WTC11 (cell line): ENCODE measurements around the gene PPFIBP1. TPM values are rescaled to one million over a fixed set of nuclear protein-coding genes. Genes with fewer than 3 reads are reported as not detected.

Experiments
- ATAC-seq: fragments of 200-7000 bp; cut with Tn5 transposase; 2 replicates; pipeline ENCODE4 v1.10.0; 2021; ENCODE audit warnings: mild to moderate bottlenecking, moderate library complexity
- CTCF ChIA-PET: fragments of 300-600 bp; sonication (Branson Sonifier 250); formaldehyde crosslinking; loops from one replicate; lab custom pipeline; 2021; ENCODE audit warnings: antibody characterized with exemption; lab: Charles Lee
- POLR2A ChIA-PET: fragments of 350-600 bp; sonication (Branson Sonifier 250); formaldehyde crosslinking; loops from one replicate; lab custom pipeline; 2021; ENCODE audit warnings: antibody characterized with exemption; lab: Charles Lee
- DNase-seq: peaks from one replicate; pipeline ENCODE4 v3.0.0; 2021; ENCODE audit warnings: low spot score
- H3K27ac Mint-ChIP-seq: 2 replicates; pipeline ENCODE4 v1.8.0; 2021; ENCODE audit warnings: mixed read lengths
- H3K27me3 Mint-ChIP-seq: 2 replicates; pipeline ENCODE4 v1.8.0; 2021; ENCODE audit warnings: low read depth, mild to moderate bottlenecking, moderate library complexity, mixed read lengths
- H3K36me3 Mint-ChIP-seq: 2 replicates; pipeline ENCODE4 v1.8.0; 2021; ENCODE audit warnings: mixed read lengths
- H3K4me1 Mint-ChIP-seq: 2 replicates; pipeline ENCODE4 v1.8.0; 2022; ENCODE audit warnings: mixed read lengths
- H3K4me3 Mint-ChIP-seq: 2 replicates; pipeline ENCODE4 v1.8.0; 2021; ENCODE audit warnings: mild to moderate bottlenecking, moderate library complexity, mixed read lengths
- H3K9me3 Mint-ChIP-seq: 2 replicates; pipeline ENCODE4 v1.8.0; 2021; ENCODE audit warnings: mixed read lengths
- NR3C1 ChIP-seq: sonication (generic); formaldehyde crosslinking; conservative IDR thresholded peaks from 2 replicates; pipeline ENCODE4 v1.8.1; 2023; ENCODE audit warnings: low read depth, mild to moderate bottlenecking, missing genetic modification reagents
- PRRX2 ChIP-seq: fragments of 250-450 bp; sonication (Bioruptor Pico); IDR thresholded peaks from 2 replicates; pipeline ENCODE4 v1.8.0; 2021; ENCODE audit warnings: mild to moderate bottlenecking
- ZNF138 ChIP-seq: sonication (generic); formaldehyde crosslinking; conservative IDR thresholded peaks from 2 replicates; pipeline ENCODE4 v1.8.1; 2022; ENCODE audit warnings: mild to moderate bottlenecking, moderate library complexity, missing genetic modification reagents
- ZNF219 ChIP-seq: sonication (generic); formaldehyde crosslinking; IDR thresholded peaks from 2 replicates; pipeline ENCODE4 v1.8.0; 2023; ENCODE audit warnings: missing genetic modification reagents, mild to moderate bottlenecking, borderline replicate concordance
- ZNF423 ChIP-seq: fragments of 250-450 bp; sonication (Bioruptor Pico); IDR thresholded peaks from 2 replicates; pipeline ENCODE4 v2.1.2; 2022; ENCODE audit warnings: mild to moderate bottlenecking, moderate library complexity
- ZNF671 ChIP-seq: fragments of 250-450 bp; sonication (Bioruptor Pico); IDR thresholded peaks from 2 replicates; pipeline ENCODE4 v1.8.0; 2021; ENCODE audit warnings: mild to moderate bottlenecking
- total RNA-seq: library from RNA; stranded (reverse); gene quantifications from 3 replicates; pipeline ENCODE4 v1.2.3, GENCODE V29; 2021
- TF ChIP-seq, protein P1 (sequence below): fragments of 250-450 bp; sonication (Bioruptor Pico); IDR thresholded peaks from 2 replicates; pipeline ENCODE4 v1.9.0; 2021; ENCODE audit warnings: mild to moderate bottlenecking, borderline replicate concordance
- TF ChIP-seq, protein P2 (sequence below): sonication (generic); formaldehyde crosslinking; IDR thresholded peaks from 2 replicates; pipeline ENCODE4 v1.8.1; 2022; ENCODE audit warnings: low read depth, mild to moderate bottlenecking, moderate library complexity, missing genetic modification reagents, borderline replicate concordance
- TF ChIP-seq, protein P3 (sequence below): fragments of 250-450 bp; sonication (Bioruptor Pico); IDR thresholded peaks from 2 replicates; pipeline ENCODE4 v2.1.2; 2022; ENCODE audit warnings: mild to moderate bottlenecking, moderate library complexity
- TF ChIP-seq, protein P4 (sequence below): sonication (generic); formaldehyde crosslinking; IDR thresholded peaks from 2 replicates; pipeline ENCODE4 v1.8.1; 2023; ENCODE audit warnings: mild to moderate bottlenecking, missing genetic modification reagents, borderline replicate concordance
- TF ChIP-seq, protein P5 (sequence below): sonication (generic); formaldehyde crosslinking; IDR thresholded peaks from 2 replicates; pipeline ENCODE4 v1.8.0; 2022; ENCODE audit warnings: mild to moderate bottlenecking, missing genetic modification reagents

The PPFIBP1 gene
- total RNA-seq, 1 experiment from 2014 or later = 27.7 TPM

DNA sequence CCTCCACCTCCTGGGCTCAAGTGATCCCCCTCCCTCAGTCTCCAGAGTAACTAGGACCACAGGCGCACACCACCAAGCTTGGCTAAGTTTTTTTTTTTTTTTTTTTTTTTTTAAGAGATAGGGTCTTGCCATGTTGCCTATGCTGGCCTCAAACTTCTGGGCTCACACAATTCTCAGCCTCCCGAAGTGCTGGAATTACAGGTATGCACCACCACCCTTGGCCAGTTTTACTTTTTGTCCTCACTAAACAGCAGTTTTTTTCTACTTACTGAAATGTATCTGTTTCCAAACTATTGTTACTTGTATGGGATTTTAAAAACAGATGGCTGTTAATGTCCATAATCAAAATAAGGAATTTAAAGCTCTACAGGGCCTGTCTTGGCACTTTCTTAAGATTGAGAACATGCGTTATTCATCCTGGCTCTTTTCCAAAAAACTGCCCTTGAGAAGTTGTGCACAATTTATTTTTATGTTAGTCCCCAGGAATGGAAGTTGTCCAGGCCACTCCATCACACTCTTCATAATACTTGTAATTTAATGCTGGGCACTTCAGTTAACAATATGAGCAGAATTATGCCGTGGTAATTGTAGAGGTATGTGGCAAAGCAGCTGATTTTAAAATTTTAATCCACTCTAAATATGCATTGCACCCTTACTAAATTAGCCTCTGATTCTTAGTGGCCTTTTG, 120.3 kb downstream of the PPFIBP1 start (continued):
- TF ChIP-seq, protein P1, sequence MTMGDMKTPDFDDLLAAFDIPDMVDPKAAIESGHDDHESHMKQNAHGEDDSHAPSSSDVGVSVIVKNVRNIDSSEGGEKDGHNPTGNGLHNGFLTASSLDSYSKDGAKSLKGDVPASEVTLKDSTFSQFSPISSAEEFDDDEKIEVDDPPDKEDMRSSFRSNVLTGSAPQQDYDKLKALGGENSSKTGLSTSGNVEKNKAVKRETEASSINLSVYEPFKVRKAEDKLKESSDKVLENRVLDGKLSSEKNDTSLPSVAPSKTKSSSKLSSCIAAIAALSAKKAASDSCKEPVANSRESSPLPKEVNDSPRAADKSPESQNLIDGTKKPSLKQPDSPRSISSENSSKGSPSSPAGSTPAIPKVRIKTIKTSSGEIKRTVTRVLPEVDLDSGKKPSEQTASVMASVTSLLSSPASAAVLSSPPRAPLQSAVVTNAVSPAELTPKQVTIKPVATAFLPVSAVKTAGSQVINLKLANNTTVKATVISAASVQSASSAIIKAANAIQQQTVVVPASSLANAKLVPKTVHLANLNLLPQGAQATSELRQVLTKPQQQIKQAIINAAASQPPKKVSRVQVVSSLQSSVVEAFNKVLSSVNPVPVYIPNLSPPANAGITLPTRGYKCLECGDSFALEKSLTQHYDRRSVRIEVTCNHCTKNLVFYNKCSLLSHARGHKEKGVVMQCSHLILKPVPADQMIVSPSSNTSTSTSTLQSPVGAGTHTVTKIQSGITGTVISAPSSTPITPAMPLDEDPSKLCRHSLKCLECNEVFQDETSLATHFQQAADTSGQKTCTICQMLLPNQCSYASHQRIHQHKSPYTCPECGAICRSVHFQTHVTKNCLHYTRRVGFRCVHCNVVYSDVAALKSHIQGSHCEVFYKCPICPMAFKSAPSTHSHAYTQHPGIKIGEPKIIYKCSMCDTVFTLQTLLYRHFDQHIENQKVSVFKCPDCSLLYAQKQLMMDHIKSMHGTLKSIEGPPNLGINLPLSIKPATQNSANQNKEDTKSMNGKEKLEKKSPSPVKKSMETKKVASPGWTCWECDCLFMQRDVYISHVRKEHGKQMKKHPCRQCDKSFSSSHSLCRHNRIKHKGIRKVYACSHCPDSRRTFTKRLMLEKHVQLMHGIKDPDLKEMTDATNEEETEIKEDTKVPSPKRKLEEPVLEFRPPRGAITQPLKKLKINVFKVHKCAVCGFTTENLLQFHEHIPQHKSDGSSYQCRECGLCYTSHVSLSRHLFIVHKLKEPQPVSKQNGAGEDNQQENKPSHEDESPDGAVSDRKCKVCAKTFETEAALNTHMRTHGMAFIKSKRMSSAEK (CRISPR knock-in tag) = no peak
- TF ChIP-seq ZNF219 = no peak
- TF ChIP-seq PRRX2 = no peak

DNA sequence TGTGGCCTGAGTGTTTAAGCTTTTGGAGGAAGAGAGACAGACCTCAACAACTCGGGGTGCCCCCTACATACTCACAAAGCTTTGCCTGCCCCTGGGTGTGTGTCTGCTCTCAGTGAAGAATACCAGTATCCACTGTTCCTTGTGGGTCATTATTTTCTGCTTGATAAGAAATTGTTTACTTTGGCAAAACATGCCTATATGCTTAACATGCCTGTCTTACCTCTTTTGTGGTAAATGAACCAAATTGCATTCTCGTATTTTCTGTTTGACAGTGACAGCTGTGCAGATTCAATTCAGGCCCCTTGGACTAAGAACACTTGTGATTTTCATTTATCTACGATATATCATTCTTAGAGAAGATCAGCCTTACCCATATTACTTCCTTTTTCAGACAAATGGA, 121.7 kb downstream of the PPFIBP1 start:
- Mint-ChIP-seq H3K27ac (no peak overlapping the region), H3K4me3 (no peak overlapping the region), H3K27me3 (no peaks in the 10 kb centered on the region), H3K36me3 (no peaks in the 10 kb centered on the region)
- CTCF ChIA-PET = no interaction called here
- ATAC-seq = no peak
- TF ChIP-seq NR3C1 (CRISPR knock-in tag) = no peak
- TF ChIP-seq, protein P1 (CRISPR knock-in tag) = no peak
- TF ChIP-seq, protein P2, sequence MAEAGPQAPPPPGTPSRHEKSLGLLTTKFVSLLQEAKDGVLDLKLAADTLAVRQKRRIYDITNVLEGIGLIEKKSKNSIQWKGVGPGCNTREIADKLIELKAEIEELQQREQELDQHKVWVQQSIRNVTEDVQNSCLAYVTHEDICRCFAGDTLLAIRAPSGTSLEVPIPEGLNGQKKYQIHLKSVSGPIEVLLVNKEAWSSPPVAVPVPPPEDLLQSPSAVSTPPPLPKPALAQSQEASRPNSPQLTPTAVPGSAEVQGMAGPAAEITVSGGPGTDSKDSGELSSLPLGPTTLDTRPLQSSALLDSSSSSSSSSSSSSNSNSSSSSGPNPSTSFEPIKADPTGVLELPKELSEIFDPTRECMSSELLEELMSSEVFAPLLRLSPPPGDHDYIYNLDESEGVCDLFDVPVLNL = no peak
- no peak for TF ChIP-seq ZNF671 (CRISPR knock-in tag)
- TF ChIP-seq, protein P3, sequence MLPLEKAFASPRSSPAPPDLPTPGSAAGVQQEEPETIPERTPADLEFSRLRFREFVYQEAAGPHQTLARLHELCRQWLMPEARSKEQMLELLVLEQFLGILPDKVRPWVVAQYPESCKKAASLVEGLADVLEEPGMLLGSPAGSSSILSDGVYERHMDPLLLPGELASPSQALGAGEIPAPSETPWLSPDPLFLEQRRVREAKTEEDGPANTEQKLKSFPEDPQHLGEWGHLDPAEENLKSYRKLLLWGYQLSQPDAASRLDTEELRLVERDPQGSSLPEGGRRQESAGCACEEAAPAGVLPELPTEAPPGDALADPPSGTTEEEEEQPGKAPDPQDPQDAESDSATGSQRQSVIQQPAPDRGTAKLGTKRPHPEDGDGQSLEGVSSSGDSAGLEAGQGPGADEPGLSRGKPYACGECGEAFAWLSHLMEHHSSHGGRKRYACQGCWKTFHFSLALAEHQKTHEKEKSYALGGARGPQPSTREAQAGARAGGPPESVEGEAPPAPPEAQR (CRISPR knock-in tag) = no peak
- TF ChIP-seq, protein P4, sequence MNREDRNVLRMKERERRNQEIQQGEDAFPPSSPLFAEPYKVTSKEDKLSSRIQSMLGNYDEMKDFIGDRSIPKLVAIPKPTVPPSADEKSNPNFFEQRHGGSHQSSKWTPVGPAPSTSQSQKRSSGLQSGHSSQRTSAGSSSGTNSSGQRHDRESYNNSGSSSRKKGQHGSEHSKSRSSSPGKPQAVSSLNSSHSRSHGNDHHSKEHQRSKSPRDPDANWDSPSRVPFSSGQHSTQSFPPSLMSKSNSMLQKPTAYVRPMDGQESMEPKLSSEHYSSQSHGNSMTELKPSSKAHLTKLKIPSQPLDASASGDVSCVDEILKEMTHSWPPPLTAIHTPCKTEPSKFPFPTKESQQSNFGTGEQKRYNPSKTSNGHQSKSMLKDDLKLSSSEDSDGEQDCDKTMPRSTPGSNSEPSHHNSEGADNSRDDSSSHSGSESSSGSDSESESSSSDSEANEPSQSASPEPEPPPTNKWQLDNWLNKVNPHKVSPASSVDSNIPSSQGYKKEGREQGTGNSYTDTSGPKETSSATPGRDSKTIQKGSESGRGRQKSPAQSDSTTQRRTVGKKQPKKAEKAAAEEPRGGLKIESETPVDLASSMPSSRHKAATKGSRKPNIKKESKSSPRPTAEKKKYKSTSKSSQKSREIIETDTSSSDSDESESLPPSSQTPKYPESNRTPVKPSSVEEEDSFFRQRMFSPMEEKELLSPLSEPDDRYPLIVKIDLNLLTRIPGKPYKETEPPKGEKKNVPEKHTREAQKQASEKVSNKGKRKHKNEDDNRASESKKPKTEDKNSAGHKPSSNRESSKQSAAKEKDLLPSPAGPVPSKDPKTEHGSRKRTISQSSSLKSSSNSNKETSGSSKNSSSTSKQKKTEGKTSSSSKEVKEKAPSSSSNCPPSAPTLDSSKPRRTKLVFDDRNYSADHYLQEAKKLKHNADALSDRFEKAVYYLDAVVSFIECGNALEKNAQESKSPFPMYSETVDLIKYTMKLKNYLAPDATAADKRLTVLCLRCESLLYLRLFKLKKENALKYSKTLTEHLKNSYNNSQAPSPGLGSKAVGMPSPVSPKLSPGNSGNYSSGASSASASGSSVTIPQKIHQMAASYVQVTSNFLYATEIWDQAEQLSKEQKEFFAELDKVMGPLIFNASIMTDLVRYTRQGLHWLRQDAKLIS (CRISPR knock-in tag) = no peak
- no peak for TF ChIP-seq ZNF423 (CRISPR knock-in tag)
- TF ChIP-seq PRRX2 = no peak
- TF ChIP-seq ZNF138 = no peak
- TF ChIP-seq, protein P5, sequence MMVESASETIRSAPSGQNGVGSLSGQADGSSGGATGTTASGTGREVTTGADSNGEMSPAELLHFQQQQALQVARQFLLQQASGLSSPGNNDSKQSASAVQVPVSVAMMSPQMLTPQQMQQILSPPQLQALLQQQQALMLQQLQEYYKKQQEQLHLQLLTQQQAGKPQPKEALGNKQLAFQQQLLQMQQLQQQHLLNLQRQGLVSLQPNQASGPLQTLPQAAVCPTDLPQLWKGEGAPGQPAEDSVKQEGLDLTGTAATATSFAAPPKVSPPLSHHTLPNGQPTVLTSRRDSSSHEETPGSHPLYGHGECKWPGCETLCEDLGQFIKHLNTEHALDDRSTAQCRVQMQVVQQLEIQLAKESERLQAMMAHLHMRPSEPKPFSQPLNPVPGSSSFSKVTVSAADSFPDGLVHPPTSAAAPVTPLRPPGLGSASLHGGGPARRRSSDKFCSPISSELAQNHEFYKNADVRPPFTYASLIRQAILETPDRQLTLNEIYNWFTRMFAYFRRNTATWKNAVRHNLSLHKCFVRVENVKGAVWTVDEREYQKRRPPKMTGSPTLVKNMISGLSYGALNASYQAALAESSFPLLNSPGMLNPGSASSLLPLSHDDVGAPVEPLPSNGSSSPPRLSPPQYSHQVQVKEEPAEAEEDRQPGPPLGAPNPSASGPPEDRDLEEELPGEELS (CRISPR knock-in tag) = no peak
- TF ChIP-seq, all 79 proteins: peak for 0
- Mint-ChIP-seq H3K9me3 (no peaks in the 10 kb centered on the region), H3K4me1 (peaks cover 2% of the 10 kb centered on the region; the same call in 1 of the 2 replicates)
- POLR2A ChIA-PET = no interaction called here
- no peak for DNase-seq
